PC-3 (cell line): ENCODE data around the gene PIM3. TPM values are rescaled to one million over a fixed set of nuclear protein-coding genes. Genes with fewer than 3 reads are reported as not detected.
A peak's percentile ranks its signal among the peaks of the same experiment; 100 is the strongest.
"Not testable (repeated sequence)": the region's sequence is repeated elsewhere in the genome, so short reads cannot be mapped to it uniquely, and the experiment has no call there.

Source experiments
- ATAC-seq: fragments of 200-7000 bp; cut with Tn5 transposase; 2 replicates; pipeline ENCODE4 v1.9.1; 2020; ENCODE audit warnings: mild to moderate bottlenecking, moderate library complexity
- BruUV-seq: library from RNA; stranded (reverse); fragments of 400-500 nt; replicated peaks from 2 replicates; lab custom pipeline; 2021; lab: Mats Ljungman, UMichigan
- CTCF ChIA-PET: fragments of 300-600 bp; sonication (Branson Sonifier 250); formaldehyde crosslinking; loops from one replicate; lab custom pipeline; 2022; ENCODE audit warnings: antibody characterized with exemption; lab: Charles Lee
- POLR2A ChIA-PET: fragments of 300-600 bp; sonication (Branson Sonifier 250); formaldehyde crosslinking; loops from one replicate; lab custom pipeline; 2022; ENCODE audit warnings: antibody characterized with exemption; ENCODE audit not compliant: unreplicated experiment; lab: Charles Lee
- DNase-seq: peaks from one replicate; pipeline ENCODE4 v3.0.0-alpha.2; 2015
- H2AFZ ChIP-seq: fragments of 300-600 bp; sonication (generic); 2 replicates; pipeline ENCODE4 v1.6.0; 2016; ENCODE audit warnings: antibody characterized with exemption, low read length
- H3F3A ChIP-seq: fragments of 300-600 bp; sonication (generic); one replicate; pipeline ENCODE4 v1.6.0; 2017; ENCODE audit warnings: antibody characterized with exemption, low read length, control low read depth, mild to moderate bottlenecking; ENCODE audit not compliant: unreplicated experiment
- H3K27ac ChIP-seq: fragments of 300-600 bp; sonication (generic); 2 replicates; pipeline ENCODE4 v1.5.1; 2016; ENCODE audit warnings: mild to moderate bottlenecking, low read length
- H3K27me3 ChIP-seq: fragments of 300-600 bp; sonication (generic); 2 replicates; pipeline ENCODE4 v1.6.1; 2016; ENCODE audit warnings: low read length, mixed read lengths
- H3K36me3 ChIP-seq: fragments of 300-600 bp; sonication (generic); 2 replicates; pipeline ENCODE4 v1.6.1; 2016; ENCODE audit warnings: low read depth, mixed run types, low read length, mixed read lengths
- H3K4me1 ChIP-seq: fragments of 300-600 bp; sonication (generic); 2 replicates; pipeline ENCODE4 v1.5.1; 2016; ENCODE audit warnings: low read length; ENCODE audit not compliant: insufficient read depth
- H3K4me2 ChIP-seq: fragments of 300-600 bp; sonication (generic); 2 replicates; pipeline ENCODE4 v1.6.0; 2016; ENCODE audit warnings: low read length
- H3K4me3 ChIP-seq: fragments of 300-600 bp; sonication (generic); 2 replicates; pipeline ENCODE4 v1.5.1; 2016; ENCODE audit warnings: mild to moderate bottlenecking, low read length, mixed read lengths
- H3K79me2 ChIP-seq: fragments of 300-600 bp; sonication (generic); 2 replicates; pipeline ENCODE4 v1.6.1; 2017; ENCODE audit warnings: low read length, mixed read lengths
- H3K9ac ChIP-seq: fragments of 300-600 bp; sonication (generic); 2 replicates; pipeline ENCODE4 v1.6.0; 2016; ENCODE audit warnings: mild to moderate bottlenecking, low read length
- H3K9me2 ChIP-seq: fragments of 300-600 bp; sonication (generic); replicated peaks from 2 replicates; pipeline ENCODE4 v1.6.1; 2016; ENCODE audit warnings: mixed run types, low read length, mixed read lengths
- H3K9me3 ChIP-seq: fragments of 300-600 bp; sonication (generic); 2 replicates; pipeline ENCODE4 v1.6.1; 2016; ENCODE audit warnings: low read length, mixed read lengths
- H4K20me1 ChIP-seq: fragments of 300-600 bp; sonication (generic); 2 replicates; pipeline ENCODE4 v1.6.1; 2016; ENCODE audit warnings: low read length, mixed read lengths
- CTCF ChIP-seq: fragments of 300-600 bp; sonication (generic); conservative IDR thresholded peaks from 2 replicates; pipeline ENCODE4 v1.5.1; 2017; ENCODE audit warnings: antibody characterized with exemption, low read depth, mild to moderate bottlenecking, low read length
- EZH2 ChIP-seq: fragments of 300-600 bp; sonication (generic); IDR thresholded peaks from one replicate; pipeline ENCODE4 v1.6.1; 2017; ENCODE audit warnings: antibody characterized with exemption, mild to moderate bottlenecking, low read length; ENCODE audit not compliant: unreplicated experiment
- EZH2phosphoT487 ChIP-seq: fragments of 300-600 bp; sonication (generic); IDR thresholded peaks from 2 replicates; pipeline ENCODE4 v1.6.1; 2018; ENCODE audit warnings: mild to moderate bottlenecking, antibody characterized with exemption, low read length, borderline replicate concordance
- intact Hi-C: fragments of 100-400 bp; cut with micrococcal nuclease; formaldehyde crosslinking; loops from 2 replicates; pipeline ENCODE4 v1.9.0; 2023
- total RNA-seq: library from RNA; depleted of rRNA; stranded (reverse); fragments of >200 nt; gene quantifications from 2 replicates; pipeline ENCODE4 v1.2.3, GENCODE V29; 2014

The PIM3 gene
- total RNA-seq, 1 experiment from 2014 or later = 61.7 TPM

- Histone ChIP-seq H3K36me3 (no peaks in the 10 kb centered on the region), H3K4me1 (peaks cover 13% of the 10 kb centered on the region), H3K9me3 (no peaks in the 10 kb centered on the region), H3F3A (no peaks in the 10 kb centered on the region), H3K9me2 (no peaks in the 10 kb centered on the region), H2AFZ (no peak overlapping the region), H4K20me1 (no peaks in the 10 kb centered on the region), H3K4me2 (no peak overlapping the region), H3K27me3 (no peaks in the 10 kb centered on the region), H3K27ac (no peak overlapping the region), H3K9ac (no peak overlapping the region), H3K79me2 (no peaks in the 10 kb centered on the region), H3K4me3 (no peak overlapping the region)
- CTCF ChIA-PET = no interaction called here
- no peak for DNase-seq
- POLR2A ChIA-PET = no interaction called here
- BruUV-seq = no TSS peak
- no peak for ATAC-seq
- intact Hi-C loops = no loop called here
- TF ChIP-seq EZH2phosphoT487 (no peak), EZH2 (no peak), CTCF (no peak)
Observed at GRCh38 chr22:49944399-49944891, 16.1 kb upstream of the PIM3 start.

GRCh38 chr22:49945042-49945794, 15.4 kb upstream of the PIM3 start:
- H3K4me1 ChIP-seq = peaks cover 20% of the 10 kb centered on the region
- intact Hi-C loops, H3K27ac ChIP-seq, H3K79me2 ChIP-seq, H3K9me2 ChIP-seq, POLR2A ChIA-PET, BruUV-seq, H3K27me3 ChIP-seq, H3K4me2 ChIP-seq, H3K4me3 ChIP-seq, H4K20me1 ChIP-seq, H2AFZ ChIP-seq, H3K9me3 ChIP-seq, ATAC-seq, H3K9ac ChIP-seq, H3F3A ChIP-seq, CTCF ChIA-PET, H3K36me3 ChIP-seq: not testable (repeated sequence)
- DNase-seq = peak; percentile 24

GRCh38 chr22:49946612-49947295, 13.8 kb upstream of the PIM3 start:
- ATAC-seq = no peak
- no peaks in the 10 kb centered on the region for H3K9me3 ChIP-seq
- no TSS peak for BruUV-seq
- no peaks in the 10 kb centered on the region for H3F3A ChIP-seq
- ChIA-PET POLR2A (no interaction called here), CTCF (no interaction called here)
- no peaks in the 10 kb centered on the region for H4K20me1 ChIP-seq
- H3K4me3 ChIP-seq = no peak overlapping the region
- H3K79me2 ChIP-seq = no peaks in the 10 kb centered on the region
- H3K4me1 ChIP-seq = peaks cover 32% of the 10 kb centered on the region
- H3K27ac ChIP-seq = no peak overlapping the region
- no peak overlapping the region for H3K4me2 ChIP-seq
- no peak for TF ChIP-seq EZH2phosphoT487
- TF ChIP-seq CTCF = no peak
- no peak for TF ChIP-seq EZH2
- H3K9me2 ChIP-seq = no peaks in the 10 kb centered on the region
- H2AFZ ChIP-seq = no peak overlapping the region
- no peak overlapping the region for H3K9ac ChIP-seq
- intact Hi-C loops = no loop called here
- DNase-seq = no peak
- no peaks in the 10 kb centered on the region for H3K36me3 ChIP-seq
- no peaks in the 10 kb centered on the region for H3K27me3 ChIP-seq
